ENCODE results near the gene R3HDML.

Gene R3HDML

DNA sequence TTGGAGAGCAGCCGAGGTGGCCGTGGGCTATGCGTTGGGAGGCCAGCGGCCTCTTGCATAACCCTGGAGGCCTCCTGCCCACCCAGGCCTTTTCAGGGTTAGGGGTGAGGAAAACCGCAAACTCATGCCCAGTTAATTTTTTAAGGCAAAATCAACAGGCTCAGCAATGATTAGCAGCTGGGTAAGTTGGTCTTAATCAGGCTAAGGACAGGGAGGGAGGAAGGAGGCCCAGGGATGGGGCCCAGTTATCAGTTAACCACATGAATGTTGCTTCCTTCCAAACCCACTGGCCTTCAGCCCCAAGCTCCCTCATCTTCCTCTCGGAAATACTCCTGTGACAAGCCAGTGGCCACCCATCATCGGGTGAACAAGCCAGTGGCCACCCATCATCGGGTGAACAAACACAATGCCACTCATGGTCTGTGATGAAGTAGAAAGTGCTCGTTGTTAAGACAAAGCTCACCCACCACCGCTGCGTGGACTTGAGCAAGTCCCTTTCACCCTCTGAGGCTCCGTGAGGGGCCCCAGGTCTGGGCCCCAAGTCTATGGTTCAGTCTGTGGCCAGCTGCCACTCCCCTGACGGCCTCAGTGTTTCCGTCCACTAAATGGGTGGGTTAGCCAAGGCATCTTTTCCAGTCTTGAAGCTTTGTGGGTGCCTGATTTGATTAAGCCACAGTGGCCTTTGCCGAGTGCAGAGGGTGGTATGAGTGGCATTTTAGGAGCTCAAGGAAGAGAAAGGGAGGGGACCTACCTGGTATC lies 58.0 kb downstream of the R3HDML start:
- Mint-ChIP-seq H3K4me1 (ENCODE audit: low read depth) (no peaks in the 10 kb centered on the region), H3K27ac (no peak overlapping the region), H3K36me3 (ENCODE audit: low read depth) (no peaks in the 10 kb centered on the region), H3K27me3 (ENCODE audit: low read depth) (no peaks in the 10 kb centered on the region), H3K4me3 (no peak overlapping the region), H3K9me3 (no peaks in the 10 kb centered on the region)

DNA sequence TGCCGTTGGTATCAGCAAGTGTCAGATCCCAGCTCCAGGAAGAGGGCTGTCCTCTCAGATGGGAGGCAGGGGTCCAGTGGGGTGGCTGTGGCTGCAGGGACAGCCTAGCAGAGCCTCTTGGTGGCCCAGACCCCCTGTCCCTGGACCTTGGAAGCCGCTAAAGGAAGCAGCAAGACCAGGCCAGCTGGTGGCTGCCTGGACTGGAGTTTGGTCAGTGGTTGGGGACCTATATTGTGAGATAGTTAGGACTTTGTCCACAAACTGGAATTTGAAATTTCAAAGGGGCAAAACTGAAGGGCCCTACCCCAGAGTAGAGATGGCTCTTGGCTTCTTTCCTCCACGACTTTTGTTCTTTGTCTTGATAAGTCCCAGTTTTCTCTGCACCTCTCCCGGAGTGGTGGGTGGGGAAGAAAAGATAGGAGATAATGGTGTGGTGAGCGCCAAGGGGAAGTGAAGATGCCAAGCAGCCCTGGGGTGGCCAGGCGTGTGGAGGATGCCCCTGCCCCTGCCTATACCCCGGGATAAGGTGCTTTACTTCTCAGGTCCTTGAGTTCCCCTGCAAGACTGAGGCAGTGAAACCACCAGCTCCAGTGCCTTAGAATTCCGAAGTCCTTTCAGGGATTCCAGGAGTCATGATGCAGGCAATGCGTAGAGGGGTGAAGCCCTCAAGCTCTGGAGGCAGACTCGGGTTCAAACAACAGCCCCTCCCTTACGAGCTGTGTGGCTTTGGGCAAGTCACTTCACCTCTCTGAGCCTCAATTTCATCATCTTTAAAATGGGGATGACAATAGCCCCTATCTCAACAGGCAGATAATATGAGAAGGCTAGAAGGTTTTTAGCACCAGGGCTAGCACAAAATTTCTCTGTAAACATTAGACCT lies 58.9 kb downstream of the R3HDML start:
- Mint-ChIP-seq H3K27me3 (ENCODE audit: low read depth) (no peaks in the 10 kb centered on the region), H3K4me3 (no peak overlapping the region), H3K9me3 (no peaks in the 10 kb centered on the region), H3K4me1 (ENCODE audit: low read depth) (no peaks in the 10 kb centered on the region), H3K36me3 (ENCODE audit: low read depth) (no peaks in the 10 kb centered on the region), H3K27ac (no peak overlapping the region)

DNA sequence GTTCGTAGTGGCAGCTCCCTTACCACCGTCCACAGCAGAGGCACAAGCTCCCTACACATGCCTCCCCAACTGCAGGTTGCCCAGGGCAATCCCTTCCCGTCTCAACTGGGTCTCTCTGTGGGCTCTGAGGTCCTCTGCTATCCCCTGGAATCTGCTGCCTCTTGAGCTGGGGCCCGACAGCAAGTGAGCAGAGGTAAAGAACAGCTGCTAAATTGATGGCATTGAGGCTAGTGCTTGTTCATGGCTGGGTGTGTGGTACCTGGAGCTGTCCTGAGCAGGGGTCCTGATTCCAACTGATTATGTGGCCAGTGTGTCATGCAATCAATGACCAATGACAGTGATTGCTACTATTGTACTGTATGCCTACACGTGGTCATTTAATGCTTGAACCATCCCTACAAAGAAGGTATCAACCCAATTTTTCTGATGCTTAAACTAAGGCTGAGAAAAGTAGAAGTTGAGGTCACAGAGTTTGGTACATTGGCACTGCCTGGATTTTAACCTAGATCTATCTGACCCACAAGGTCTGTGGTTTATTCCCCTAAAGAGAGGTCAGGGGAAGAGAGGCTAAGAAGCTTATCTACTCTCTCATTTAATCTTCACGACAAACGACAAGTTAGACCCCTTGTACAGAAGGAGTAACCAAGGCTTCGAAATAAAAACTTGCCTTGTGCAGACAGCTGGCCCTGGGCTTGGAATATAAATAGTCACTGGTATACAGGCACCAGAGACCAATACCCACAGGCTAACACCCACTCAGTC lies 59.7 kb downstream of the R3HDML start:
- no peak overlapping the region for H3K27ac Mint-ChIP-seq
- no peaks in the 10 kb centered on the region for H3K27me3 Mint-ChIP-seq (ENCODE audit: low read depth)
- H3K4me1 Mint-ChIP-seq (ENCODE audit: low read depth) = no peaks in the 10 kb centered on the region
- H3K36me3 Mint-ChIP-seq (ENCODE audit: low read depth) = no peaks in the 10 kb centered on the region
- H3K4me3 Mint-ChIP-seq = no peak overlapping the region
- H3K9me3 Mint-ChIP-seq = no peaks in the 10 kb centered on the region

DNA sequence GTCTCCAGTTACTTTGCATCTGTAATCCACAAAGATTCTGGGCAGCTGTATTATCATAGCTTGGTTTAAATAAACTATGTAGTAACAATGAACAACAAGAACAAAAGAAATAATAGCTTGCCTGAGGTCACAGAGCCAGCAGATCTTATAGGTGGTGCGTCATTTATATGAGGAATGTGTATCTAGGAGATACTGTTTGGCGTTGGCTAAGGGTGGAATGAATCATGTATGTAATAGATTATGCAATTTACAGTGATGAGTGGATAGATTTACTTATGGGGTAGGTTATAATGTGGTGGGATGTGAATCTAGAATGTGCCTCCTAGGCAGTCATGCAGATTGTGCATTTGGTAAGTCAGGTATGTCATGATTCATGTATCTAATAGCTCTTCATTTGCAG lies 61.5 kb downstream of the R3HDML start:
- Mint-ChIP-seq H3K27ac (no peak overlapping the region), H3K9me3 (no peaks in the 10 kb centered on the region), H3K27me3 (ENCODE audit: low read depth) (no peaks in the 10 kb centered on the region), H3K4me1 (ENCODE audit: low read depth) (no peaks in the 10 kb centered on the region), H3K36me3 (ENCODE audit: low read depth) (no peaks in the 10 kb centered on the region), H3K4me3 (no peak overlapping the region)

DNA sequence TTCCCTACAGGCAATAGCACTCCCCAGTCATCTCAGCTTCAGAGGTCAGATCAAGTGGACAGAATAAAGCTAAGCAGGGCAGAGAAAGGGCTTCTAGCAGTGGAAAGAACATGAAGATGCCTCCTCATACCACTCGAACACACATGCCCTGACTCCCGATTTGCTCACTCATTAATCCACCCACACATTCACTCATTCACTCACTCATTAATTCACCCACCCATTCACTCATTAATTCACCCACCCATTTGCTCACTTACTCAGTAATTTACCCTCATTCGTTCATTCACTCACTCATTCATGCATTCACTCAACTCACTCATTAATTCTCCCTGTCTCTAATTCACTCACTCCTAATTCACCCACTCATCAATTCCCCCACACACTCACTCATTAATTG lies 62.6 kb downstream of the R3HDML start:
- no peaks in the 10 kb centered on the region for H3K27me3 Mint-ChIP-seq (ENCODE audit: low read depth)
- H3K27ac Mint-ChIP-seq = no peak overlapping the region
- H3K36me3 Mint-ChIP-seq (ENCODE audit: low read depth) = no peaks in the 10 kb centered on the region
- no peak overlapping the region for H3K4me3 Mint-ChIP-seq
- no peaks in the 10 kb centered on the region for H3K4me1 Mint-ChIP-seq (ENCODE audit: low read depth)
- peaks cover 2% of the 10 kb centered on the region for H3K9me3 Mint-ChIP-seq

DNA sequence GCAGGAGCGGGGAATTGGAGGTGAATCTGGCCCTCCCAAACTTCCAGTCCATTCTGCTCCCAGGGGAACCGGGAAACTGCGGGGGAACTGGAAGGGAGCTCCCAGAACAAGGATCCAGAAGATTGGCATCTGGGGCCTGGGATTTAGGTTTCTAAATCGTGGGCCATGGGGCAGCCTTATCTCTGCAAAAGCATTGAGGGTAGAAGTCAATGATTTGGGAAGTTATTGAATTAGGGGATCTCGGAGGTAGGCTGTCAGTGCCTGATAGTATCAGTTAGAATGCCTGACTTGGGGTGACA lies 63.8 kb downstream of the R3HDML start:
- Mint-ChIP-seq H3K36me3 (ENCODE audit: low read depth) (no peaks in the 10 kb centered on the region), H3K9me3 (peaks cover 7% of the 10 kb centered on the region), H3K27me3 (ENCODE audit: low read depth) (no peaks in the 10 kb centered on the region), H3K4me3 (no peak overlapping the region), H3K4me1 (ENCODE audit: low read depth) (no peaks in the 10 kb centered on the region), H3K27ac (no peak overlapping the region)

Data from T-helper 1 cell treated with Interleukin-12 subunit alpha and Interleukin-12 subunit beta and Interleukin-4 antibody, amounts not matched to agents 30 μg/mL and 1 μg/mL, for 36 hours (primary cell).